ENCODE results near the gene CABP4. TPM values are rescaled to one million over a fixed set of nuclear protein-coding genes. Genes with fewer than 3 reads are reported as not detected.

CABP4 gene
- total and polyA plus RNA-seq, 10 of the 15 experiments (the other 5 are each of a cell fraction or from before 2014, with no cell fraction given), result 0.04 to 0.41 (median 0.14) TPM; not detected in 2

- SMC1A ChIA-PET (ENCODE audit: uncharacterized antibody, unreplicated experiment), result interaction anchor here (1.8 to 4.2 kb wide), 6 partner anchors 12 to 46 kb away, joined by 10 to 46 read pairs (median 26); partner anchors contain the start of genes AIP, PPP1CA, RPS6KB2 and TBC1D10C
- peaks cover 47% of the 10 kb centered on the region for H3K79me2 ChIP-seq (ENCODE audit: control insufficient read depth, insufficient read depth, low read length)
- no peaks in the 10 kb centered on the region for H4K20me1 ChIP-seq (ENCODE audit: control insufficient read depth, insufficient read depth)
- peak; percentile 71 for FAIRE-seq
- no peak for DNase-seq (ENCODE audit: low read depth, low spot score)
- ATAC-seq, result no peak
- peaks cover 29% of the 10 kb centered on the region for H3K4me1 ChIP-seq (ENCODE audit: control insufficient read depth, insufficient read depth, low read length)
- no TSS peak for BruUV-seq (replicated peaks)
- peak overlapping the region; percentile 99 for H3K9ac ChIP-seq (ENCODE audit: control insufficient read depth, insufficient read depth, low read length)
- CTCF ChIA-PET, result interaction anchor here (0.7 to 4.3 kb wide), 9 partner anchors 12 to 135 kb away, joined by 3 to 53 read pairs (median 3); partner anchors contain the start of genes PPP1CA, TBC1D10C and TMEM134
- no peaks in the 10 kb centered on the region for H3K27me3 ChIP-seq (replicated peaks in 1 of 2; ENCODE audit: control insufficient read depth in 2 of 2, insufficient read depth in 2 of 2, low read length in 1 of 2)
- RAD21 ChIA-PET (ENCODE audit: unreplicated experiment), result interaction anchor here (0.9 to 7.2 kb wide), 7 partner anchors 20 to 86 kb away, joined by 3 to 112 read pairs (median 6); partner anchors contain the start of genes AIP, CLCF1, POLD4 and PPP1CA
- in situ Hi-C loops (cut with MboI), result no loop called here
- peak overlapping the region; percentile 99 for H3K27ac ChIP-seq (ENCODE audit: control insufficient read depth, insufficient read depth)
- H3K9me3 ChIP-seq (replicated peaks; ENCODE audit: control insufficient read depth, insufficient read depth, low read length), result no peaks in the 10 kb centered on the region
- intact Hi-C loops (cut with micrococcal nuclease; ENCODE audit: unreplicated experiment), result loop anchor here (5.0 kb wide), 1 partner anchor 37 kb away; the partner anchor contains the start of genes PPP1CA and TBC1D10C
- 61% methylated on average over 31 of the region's 31 CpGs for WGBS (ENCODE audit: insufficient coverage, insufficient replicate concordance, low lambda C conversion rate, missing lambda C conversion rate)
- POLR2A ChIA-PET, result interaction anchor here (0.7 to 4.7 kb wide), 10 partner anchors 11 to 59 kb away, joined by 3 to 95 read pairs (median 15); partner anchors contain the start of genes PPP1CA, RPS6KB2, TBC1D10C and TMEM134
- peak overlapping the region; percentile 86 for H3K4me2 ChIP-seq (ENCODE audit: control insufficient read depth, insufficient read depth)
- H3K4me3 ChIP-seq, result peak overlapping the region; percentile 90
- no peak overlapping the region for H2AFZ ChIP-seq (ENCODE audit: control insufficient read depth, low read depth, low read length)
- H3K36me3 ChIP-seq (ENCODE audit: control insufficient read depth in 2 of 2, insufficient read depth in 2 of 2, low read length in 1 of 2), result peaks cover 0 to 14% of the 10 kb centered on the region in 2 experiments; a peak in 3 of 4 replicates
- peak in 1 of 2 experiments; percentile 45; a peak in 3 of 4 replicates for TF ChIP-seq IKZF2 (IDR thresholded peaks at IDR 0.05)
- 0 out of 2 replicates have a peak, but pooled peaks have one; percentile 3 for TF ChIP-seq SMC3 (IDR thresholded peaks at IDR 0.05; ENCODE audit: borderline replicate concordance, low read length)
- 0 out of 2 replicates have a peak, but pooled peaks have one; percentile 18 for TF ChIP-seq NBN (IDR thresholded peaks at IDR 0.05)
- no peak for TF ChIP-seq SUPT20H (IDR thresholded peaks at IDR 0.05; ENCODE audit: borderline replicate concordance, control insufficient read depth, low read depth, low read length)
- TF ChIP-seq NR2F1 (conservative IDR thresholded peaks at IDR 0.05), result 0 out of 2 replicates have a peak, but pooled peaks have one; percentile 24
- no peak for TF ChIP-seq ZBED1 (IDR thresholded peaks at IDR 0.05; ENCODE audit: borderline replicate concordance)
- TF ChIP-seq IKZF1 (conservative IDR thresholded peaks at IDR 0.05), result peak; percentile 54
- TF ChIP-seq, protein P1, sequence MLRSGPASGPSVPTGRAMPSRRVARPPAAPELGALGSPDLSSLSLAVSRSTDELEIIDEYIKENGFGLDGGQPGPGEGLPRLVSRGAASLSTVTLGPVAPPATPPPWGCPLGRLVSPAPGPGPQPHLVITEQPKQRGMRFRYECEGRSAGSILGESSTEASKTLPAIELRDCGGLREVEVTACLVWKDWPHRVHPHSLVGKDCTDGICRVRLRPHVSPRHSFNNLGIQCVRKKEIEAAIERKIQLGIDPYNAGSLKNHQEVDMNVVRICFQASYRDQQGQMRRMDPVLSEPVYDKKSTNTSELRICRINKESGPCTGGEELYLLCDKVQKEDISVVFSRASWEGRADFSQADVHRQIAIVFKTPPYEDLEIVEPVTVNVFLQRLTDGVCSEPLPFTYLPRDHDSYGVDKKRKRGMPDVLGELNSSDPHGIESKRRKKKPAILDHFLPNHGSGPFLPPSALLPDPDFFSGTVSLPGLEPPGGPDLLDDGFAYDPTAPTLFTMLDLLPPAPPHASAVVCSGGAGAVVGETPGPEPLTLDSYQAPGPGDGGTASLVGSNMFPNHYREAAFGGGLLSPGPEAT (IDR thresholded peaks at IDR 0.05; ENCODE audit: low read depth), result 0 out of 2 replicates have a peak, but pooled peaks have one; percentile 18
- no peak for TF ChIP-seq USF2 (IDR thresholded peaks at IDR 0.05; ENCODE audit: borderline replicate concordance, low read depth, low read length)
- no peak for TF ChIP-seq STAT3 (IDR thresholded peaks at IDR 0.05; ENCODE audit: low read depth, low read length)
- TF ChIP-seq CTCF (IDR thresholded peaks at IDR 0.05 in 2 of 3, conservative IDR thresholded peaks at IDR 0.05 in 1 of 3; ENCODE audit: control insufficient read depth in 2 of 3, extremely low read depth in 1 of 3, insufficient read depth in 1 of 3, low read depth in 3 of 3, low read length in 3 of 3), result peak; percentile 23 to 49 (median 24); a peak in 4 of 6 replicates
- peak; percentile 23; the same call in 1 of the 2 replicates for TF ChIP-seq POLR2AphosphoS5 (IDR thresholded peaks at IDR 0.05; ENCODE audit: low read length)
- no peak for TF ChIP-seq MTA2 (IDR thresholded peaks at IDR 0.05; ENCODE audit: low read depth)
- TF ChIP-seq, protein P2, sequence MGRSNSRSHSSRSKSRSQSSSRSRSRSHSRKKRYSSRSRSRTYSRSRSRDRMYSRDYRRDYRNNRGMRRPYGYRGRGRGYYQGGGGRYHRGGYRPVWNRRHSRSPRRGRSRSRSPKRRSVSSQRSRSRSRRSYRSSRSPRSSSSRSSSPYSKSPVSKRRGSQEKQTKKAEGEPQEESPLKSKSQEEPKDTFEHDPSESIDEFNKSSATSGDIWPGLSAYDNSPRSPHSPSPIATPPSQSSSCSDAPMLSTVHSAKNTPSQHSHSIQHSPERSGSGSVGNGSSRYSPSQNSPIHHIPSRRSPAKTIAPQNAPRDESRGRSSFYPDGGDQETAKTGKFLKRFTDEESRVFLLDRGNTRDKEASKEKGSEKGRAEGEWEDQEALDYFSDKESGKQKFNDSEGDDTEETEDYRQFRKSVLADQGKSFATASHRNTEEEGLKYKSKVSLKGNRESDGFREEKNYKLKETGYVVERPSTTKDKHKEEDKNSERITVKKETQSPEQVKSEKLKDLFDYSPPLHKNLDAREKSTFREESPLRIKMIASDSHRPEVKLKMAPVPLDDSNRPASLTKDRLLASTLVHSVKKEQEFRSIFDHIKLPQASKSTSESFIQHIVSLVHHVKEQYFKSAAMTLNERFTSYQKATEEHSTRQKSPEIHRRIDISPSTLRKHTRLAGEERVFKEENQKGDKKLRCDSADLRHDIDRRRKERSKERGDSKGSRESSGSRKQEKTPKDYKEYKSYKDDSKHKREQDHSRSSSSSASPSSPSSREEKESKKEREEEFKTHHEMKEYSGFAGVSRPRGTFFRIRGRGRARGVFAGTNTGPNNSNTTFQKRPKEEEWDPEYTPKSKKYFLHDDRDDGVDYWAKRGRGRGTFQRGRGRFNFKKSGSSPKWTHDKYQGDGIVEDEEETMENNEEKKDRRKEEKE (IDR thresholded peaks at IDR 0.05), result no peak
Measured at GRCh38 chr11:67439321-67440228, 15.6 kb upstream of the CABP4 start.

Data from GM12878 (cell line).